ENCODE results near the gene CDCA5.

CDCA5 gene

DNA sequence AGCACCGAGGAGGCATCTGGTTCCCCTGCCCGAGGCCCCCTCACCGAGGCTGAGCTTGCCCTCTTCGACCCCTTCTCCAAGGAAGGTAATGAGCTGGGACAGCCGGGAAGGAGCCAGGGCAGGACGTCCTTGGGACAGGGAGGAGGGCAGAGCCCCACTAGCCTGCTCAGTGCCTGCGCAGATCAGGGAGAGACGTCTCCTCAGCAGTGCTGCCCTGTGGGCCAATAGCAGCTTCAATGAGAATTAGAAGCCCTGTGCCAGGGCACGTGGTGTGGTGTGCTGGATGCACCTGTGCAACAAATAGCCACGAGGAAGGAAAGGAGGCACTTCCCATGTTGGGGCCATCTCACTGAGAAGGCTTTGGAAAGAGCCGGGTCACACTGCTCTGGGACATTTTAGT, 48.3 kb downstream of the CDCA5 start:
- H3K4me3 ChIP-seq (ENCODE audit: low read depth, low read length), result no peak overlapping the region
- no peak for DNase-seq (ENCODE audit: low read depth)
- TF ChIP-seq, protein P1, sequence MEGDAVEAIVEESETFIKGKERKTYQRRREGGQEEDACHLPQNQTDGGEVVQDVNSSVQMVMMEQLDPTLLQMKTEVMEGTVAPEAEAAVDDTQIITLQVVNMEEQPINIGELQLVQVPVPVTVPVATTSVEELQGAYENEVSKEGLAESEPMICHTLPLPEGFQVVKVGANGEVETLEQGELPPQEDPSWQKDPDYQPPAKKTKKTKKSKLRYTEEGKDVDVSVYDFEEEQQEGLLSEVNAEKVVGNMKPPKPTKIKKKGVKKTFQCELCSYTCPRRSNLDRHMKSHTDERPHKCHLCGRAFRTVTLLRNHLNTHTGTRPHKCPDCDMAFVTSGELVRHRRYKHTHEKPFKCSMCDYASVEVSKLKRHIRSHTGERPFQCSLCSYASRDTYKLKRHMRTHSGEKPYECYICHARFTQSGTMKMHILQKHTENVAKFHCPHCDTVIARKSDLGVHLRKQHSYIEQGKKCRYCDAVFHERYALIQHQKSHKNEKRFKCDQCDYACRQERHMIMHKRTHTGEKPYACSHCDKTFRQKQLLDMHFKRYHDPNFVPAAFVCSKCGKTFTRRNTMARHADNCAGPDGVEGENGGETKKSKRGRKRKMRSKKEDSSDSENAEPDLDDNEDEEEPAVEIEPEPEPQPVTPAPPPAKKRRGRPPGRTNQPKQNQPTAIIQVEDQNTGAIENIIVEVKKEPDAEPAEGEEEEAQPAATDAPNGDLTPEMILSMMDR (IDR thresholded peaks at IDR 0.05; ENCODE audit: low read depth, low read length, missing control alignments), result no peak
- in situ Hi-C loops (cut with HindIII; ENCODE audit: low sequenced_read_pairs), result no loop called here

DNA sequence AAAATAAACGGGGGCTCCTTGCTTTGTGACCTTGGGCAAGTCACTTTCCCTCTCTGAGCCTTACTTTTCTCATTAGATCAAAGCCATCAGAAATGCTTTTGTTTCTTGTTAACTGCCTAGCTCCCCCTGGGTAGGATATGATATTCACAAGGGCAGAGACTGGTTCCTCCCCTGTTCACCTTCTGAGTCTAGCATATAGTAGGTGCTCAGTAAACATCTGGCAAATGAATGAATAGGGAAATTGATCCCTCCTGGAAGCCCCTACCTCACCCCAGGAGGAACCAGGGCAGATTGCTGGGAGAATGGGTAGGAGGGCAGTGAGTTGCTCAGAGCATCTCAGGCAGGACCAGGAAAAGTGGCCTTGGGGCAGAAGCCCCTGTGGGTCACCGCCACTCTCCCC, 49.4 kb downstream of the CDCA5 start:
- no peak overlapping the region for H3K4me3 ChIP-seq (ENCODE audit: low read depth, low read length)
- in situ Hi-C loops (cut with HindIII; ENCODE audit: low sequenced_read_pairs), result no loop called here
- DNase-seq (ENCODE audit: low read depth), result no peak
- TF ChIP-seq, protein P1 (IDR thresholded peaks at IDR 0.05; ENCODE audit: low read depth, low read length, missing control alignments), result no peak

DNA sequence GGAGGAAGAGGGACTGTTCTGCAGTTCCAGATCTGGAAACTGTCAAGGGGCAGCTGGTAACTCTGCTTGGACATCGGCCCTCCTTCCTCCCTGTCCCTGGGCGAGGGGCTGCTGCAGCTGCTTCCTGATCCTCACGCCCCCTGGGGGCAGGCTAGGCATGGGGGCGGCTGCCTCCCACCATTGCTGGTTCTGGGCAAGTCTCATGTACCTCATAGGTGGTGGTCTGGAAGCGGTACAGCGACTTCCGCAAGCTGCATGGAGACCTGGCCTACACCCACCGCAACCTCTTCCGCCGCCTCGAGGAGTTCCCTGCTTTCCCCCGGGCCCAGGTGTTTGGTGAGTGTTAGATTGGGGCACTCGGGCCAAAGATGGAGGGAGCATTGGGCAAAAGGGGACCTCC, 51.6 kb downstream of the CDCA5 start:
- DNase-seq (ENCODE audit: low read depth), result no peak
- in situ Hi-C loops (cut with HindIII; ENCODE audit: low sequenced_read_pairs), result no loop called here
- no peak overlapping the region for H3K4me3 ChIP-seq (ENCODE audit: low read depth, low read length)
- TF ChIP-seq, protein P1 (IDR thresholded peaks at IDR 0.05; ENCODE audit: low read depth, low read length, missing control alignments), result no peak

All from astrocyte of the cerebellum (primary cell).